IMR-90 (cell line): ENCODE measurements around the gene IRF4.

Experiments
- CEBPB ChIP-seq: IDR thresholded peaks from 2 replicates; pipeline ENCODE4 v1.6.1; 2012; ENCODE audit warnings: low read depth, low read length, improper control_type of control experiment
- CTCF ChIP-seq: conservative IDR thresholded peaks from 2 replicates; pipeline ENCODE4 v1.5.1; 2012; ENCODE audit warnings: mild to moderate bottlenecking, low read depth, low read length, improper control_type of control experiment
- POLR2A ChIP-seq: IDR thresholded peaks from 2 replicates; pipeline ENCODE4 v1.6.1; 2012; ENCODE audit warnings: mild to moderate bottlenecking, low read depth, low read length
- RAD21 ChIP-seq: IDR thresholded peaks from 2 replicates; pipeline ENCODE4 v1.6.1; 2012; ENCODE audit warnings: low read length, improper control_type of control experiment
- RFX5 ChIP-seq: IDR thresholded peaks from 2 replicates; pipeline ENCODE4 v1.8.0; 2012; ENCODE audit warnings: low read depth, mild to moderate bottlenecking, low read length, moderate library complexity
- USF2 ChIP-seq: fragments of 150-350 bp; IDR thresholded peaks from 2 replicates; pipeline ENCODE4 v1.6.1; 2017; ENCODE audit warnings: mild to moderate bottlenecking, antibody characterized with exemption, low read length, low read depth

DNA sequence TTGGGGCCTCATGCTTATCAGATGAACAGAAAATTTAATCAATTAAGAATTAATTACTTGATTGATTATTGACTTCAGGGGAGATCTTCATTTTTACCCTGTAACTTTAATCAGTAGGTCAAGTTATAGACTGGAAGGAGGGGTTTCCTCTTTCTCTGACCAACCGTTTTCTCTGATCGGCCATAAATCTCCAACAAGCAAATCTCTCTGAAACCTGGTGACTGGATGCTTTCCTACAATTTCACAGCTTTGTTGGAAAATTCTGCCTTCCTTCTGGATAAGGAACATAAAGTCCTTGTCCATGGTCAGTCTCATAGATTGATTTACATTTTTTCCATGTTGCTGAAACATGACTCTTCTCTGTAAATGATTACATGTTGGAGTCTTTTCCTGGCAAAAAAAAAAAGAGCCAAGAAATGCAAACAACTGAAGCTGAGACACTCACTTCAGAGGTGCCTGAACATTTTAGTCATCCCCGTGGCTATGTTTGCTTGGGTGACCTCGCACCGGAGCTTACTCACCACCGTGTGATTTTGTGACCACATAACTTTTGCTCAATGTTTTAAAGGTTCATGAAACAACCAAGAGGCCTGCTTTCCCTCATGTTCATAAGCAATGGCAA, 31.0 kb downstream of the IRF4 start:
- no peak for TF ChIP-seq CTCF
- no peak for TF ChIP-seq RAD21
- no peak for TF ChIP-seq RFX5
- peak; percentile 80 for TF ChIP-seq CEBPB
- no peak for TF ChIP-seq USF2
- TF ChIP-seq POLR2A: no peak
